AG10803 (cell line): ENCODE measurements around the gene LZIC.

Source experiments
- DNase-seq: peaks from one replicate; pipeline ENCODE4 v3.0.0; 2010; ENCODE audit warnings: low read depth
- H3K4me3 ChIP-seq: 2 replicates; pipeline ENCODE4 v1.5.1; 2011; ENCODE audit warnings: mild to moderate bottlenecking, low read length, control low read depth
- TF ChIP-seq, protein P1 (sequence below): conservative IDR thresholded peaks from 2 replicates; pipeline ENCODE4 v1.5.1; 2011; ENCODE audit warnings: mild to moderate bottlenecking, low read length, control low read depth, inconsistent platforms

The LZIC gene

DNA sequence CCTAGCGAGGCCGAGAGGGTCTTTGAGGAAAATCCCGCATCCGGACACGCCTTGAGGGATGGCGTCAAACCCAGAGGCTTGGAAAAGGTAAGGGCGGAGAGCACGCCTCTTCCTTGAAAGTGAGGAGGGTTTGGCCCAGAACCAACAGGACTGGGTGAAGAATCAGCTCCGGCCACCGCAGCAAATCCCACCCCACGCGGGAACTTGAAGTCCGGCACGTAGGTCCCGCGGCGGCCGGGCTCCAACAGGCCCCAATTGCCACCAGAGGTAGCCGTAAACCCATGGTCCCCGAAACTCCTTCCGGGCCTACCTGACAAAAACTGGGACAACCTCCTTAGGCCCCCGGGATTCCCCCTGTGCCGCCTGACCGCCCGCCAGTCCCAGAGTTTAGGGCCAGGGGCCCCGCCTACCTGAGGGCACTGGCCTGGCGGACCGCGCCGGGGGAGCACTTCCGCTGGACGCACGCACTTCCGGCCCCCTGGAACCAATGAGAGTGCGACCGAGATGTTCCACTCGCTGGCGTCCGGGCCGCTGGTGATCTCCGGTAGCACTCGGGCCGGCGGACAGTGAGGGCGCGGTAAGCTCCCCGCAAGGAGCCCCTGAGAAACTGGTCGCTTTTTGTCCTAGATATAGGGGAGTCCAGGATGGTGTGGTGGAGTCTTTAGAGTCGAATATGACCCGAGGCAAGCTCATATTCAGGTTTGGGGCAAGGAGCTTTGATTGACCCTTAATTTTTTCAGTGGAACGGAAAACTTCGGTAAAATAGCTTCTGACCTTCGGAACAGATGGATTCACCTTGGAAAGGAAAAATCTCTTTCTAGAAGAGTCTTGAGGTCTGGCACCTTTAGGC, at the start of gene LZIC, which contains the start of gene NMNAT1:
Gene LZIC (minus strand): TSS at position 453 of the 850 bp plus-strand sequence. CDS start 6,772 bp downstream, outside the sequence.
Gene NMNAT1 (plus strand): TSS at position 537 of the 850 bp plus-strand sequence. CDS start 28,599 bp downstream, outside the sequence.
- H3K4me3 ChIP-seq, result peak within 1 kb of the TSS; percentile 94
- TF ChIP-seq, protein P1, sequence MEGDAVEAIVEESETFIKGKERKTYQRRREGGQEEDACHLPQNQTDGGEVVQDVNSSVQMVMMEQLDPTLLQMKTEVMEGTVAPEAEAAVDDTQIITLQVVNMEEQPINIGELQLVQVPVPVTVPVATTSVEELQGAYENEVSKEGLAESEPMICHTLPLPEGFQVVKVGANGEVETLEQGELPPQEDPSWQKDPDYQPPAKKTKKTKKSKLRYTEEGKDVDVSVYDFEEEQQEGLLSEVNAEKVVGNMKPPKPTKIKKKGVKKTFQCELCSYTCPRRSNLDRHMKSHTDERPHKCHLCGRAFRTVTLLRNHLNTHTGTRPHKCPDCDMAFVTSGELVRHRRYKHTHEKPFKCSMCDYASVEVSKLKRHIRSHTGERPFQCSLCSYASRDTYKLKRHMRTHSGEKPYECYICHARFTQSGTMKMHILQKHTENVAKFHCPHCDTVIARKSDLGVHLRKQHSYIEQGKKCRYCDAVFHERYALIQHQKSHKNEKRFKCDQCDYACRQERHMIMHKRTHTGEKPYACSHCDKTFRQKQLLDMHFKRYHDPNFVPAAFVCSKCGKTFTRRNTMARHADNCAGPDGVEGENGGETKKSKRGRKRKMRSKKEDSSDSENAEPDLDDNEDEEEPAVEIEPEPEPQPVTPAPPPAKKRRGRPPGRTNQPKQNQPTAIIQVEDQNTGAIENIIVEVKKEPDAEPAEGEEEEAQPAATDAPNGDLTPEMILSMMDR, result no peak
- DNase-seq, result peak; percentile 92

DNA sequence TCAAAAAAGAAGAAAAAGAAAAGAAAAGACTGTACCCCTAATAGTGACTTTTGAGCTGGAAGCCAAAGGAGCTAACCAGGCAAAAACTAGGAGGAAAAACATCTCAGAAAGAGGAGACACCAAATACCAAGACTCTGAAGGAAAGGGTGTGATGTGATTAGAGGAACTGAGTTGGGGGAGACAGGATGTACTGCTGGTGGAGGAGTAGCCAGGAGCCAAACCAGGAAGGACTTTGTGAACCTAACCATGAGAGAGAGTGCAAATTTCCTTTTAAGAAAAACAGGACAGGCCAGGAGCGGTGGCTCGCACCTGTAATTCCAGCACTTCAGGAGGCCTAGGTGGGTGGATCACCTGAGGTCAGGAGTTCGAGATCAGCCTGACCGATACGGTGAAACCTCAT, 49.7 kb upstream of the LZIC start:
- TF ChIP-seq, protein P1, result no peak
- DNase-seq, result no peak

DNA sequence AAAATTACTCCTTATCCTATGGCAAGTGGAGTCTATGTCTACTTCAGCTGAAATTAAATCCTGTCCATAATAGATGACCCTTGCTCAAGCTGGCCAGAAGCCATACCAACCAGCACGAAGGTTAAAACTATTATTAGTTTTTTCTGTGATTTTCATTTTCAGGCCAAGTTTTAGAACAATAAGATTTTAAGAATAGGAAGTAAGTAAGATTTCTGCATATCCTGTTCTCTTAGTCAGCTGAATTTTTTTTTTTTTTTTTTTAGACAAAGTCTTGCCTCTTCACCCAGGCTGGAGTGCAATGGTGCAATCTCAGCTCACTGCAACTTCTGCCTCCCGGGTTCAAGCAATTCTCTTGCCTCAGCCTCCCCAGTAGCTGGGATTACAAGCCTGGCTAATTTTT, 47.8 kb upstream of the LZIC start:
- no peak overlapping the region for H3K4me3 ChIP-seq
- TF ChIP-seq, protein P1, result no peak
- DNase-seq, result no peak

More for the DNA sequence above, 49.7 kb upstream of the LZIC start:
- H3K4me3 ChIP-seq, result no peak overlapping the region

DNA sequence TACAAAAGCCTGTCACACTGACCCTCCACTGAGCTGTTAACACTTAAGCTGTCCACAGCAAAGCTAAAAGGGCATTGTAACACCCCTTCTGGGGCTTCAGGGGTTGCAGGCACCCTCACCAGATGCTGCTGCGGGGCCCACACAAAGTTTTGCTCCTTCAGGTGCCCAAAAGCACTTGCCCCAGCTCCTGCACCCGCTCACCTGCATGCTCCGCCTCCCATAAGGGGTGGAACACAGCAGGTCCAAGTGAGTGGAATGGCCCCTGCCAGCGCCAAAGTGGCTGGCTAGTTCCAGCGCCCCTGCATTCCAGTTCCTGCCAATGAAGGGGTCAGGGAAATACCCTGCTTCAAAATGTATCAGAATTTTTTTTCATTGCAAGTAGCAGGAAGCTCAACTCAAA, 46.6 kb upstream of the LZIC start:
- TF ChIP-seq, protein P1, result no peak
- no peak for DNase-seq
- no peak overlapping the region for H3K4me3 ChIP-seq

DNA sequence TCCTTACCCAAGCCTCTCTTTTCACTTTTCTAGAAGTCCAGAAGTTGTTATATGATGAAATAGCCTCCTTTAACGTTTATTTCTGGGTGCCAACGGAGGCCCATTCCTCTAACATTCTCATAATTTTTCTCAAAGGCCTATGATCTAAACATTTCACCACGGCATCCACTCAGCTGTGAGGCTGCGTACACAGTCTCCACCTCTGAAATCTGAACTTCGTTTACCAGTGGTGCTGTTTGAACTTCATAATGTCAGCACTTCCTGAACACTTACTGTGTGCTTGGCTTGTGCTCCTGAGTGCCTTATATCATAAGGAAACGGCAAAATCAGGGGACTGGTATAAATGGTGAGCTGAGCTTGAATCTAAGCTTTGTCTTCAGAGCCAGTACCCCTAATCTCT, 41.8 kb upstream of the LZIC start:
- H3K4me3 ChIP-seq, result no peak overlapping the region
- TF ChIP-seq, protein P1, result no peak
- no peak for DNase-seq

DNA sequence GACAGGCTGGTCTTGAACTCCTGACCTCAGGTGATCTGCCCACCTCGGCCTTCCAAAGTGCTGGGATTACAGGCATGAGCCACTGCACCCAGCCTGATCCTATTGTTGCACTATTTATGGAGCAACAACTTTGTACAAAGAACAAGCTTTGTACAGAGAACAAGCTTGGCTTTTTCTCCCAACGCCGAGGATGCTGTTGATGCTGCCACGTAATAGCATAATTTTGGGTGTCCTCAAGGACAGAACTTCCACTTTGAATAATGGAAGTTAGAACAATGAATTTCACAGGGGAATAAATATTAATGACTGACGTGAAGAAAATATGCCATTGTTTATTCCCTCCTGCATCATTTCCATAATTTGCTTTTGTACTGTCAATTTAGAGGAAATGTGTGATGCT, 41.1 kb upstream of the LZIC start:
- H3K4me3 ChIP-seq, result no peak overlapping the region
- TF ChIP-seq, protein P1, result no peak
- DNase-seq, result no peak
